Endothelial cell of umbilical vein (primary cell): ENCODE data around the gene TREML2. TPM values are rescaled to one million over a fixed set of nuclear protein-coding genes. Genes with fewer than 3 reads are reported as not detected.

Experiments used
- BruUV-seq: library from RNA; stranded (reverse); fragments of 400-500 nt; replicated peaks from 2 replicates; lab custom pipeline; 2021; lab: Mats Ljungman, UMichigan
- CTCF ChIA-PET: fragments of 300-600, 350-600 bp; sonication (Branson Sonifier 250); formaldehyde crosslinking; loops from one replicate; lab custom pipeline; 2021; ENCODE audit warnings: antibody characterized with exemption, inconsistent platforms; lab: Charles Lee
- POLR2A ChIA-PET: fragments of 300-600, 350-600 bp; sonication (Branson Sonifier 250); formaldehyde crosslinking; loops from one replicate; lab custom pipeline; 2021; ENCODE audit warnings: antibody characterized with exemption, inconsistent platforms; lab: Charles Lee
- DNase-seq: peaks from one replicate; pipeline ENCODE4 v3.0.0-alpha.2; 2011; ENCODE audit warnings: low read depth, low spot score
- FAIRE-seq: peaks from 2 replicates; lab custom pipeline; 2011; peaks lifted over from hg19 to GRCh38; lab: Jason Lieb, UNC
- H2AFZ ChIP-seq: 2 replicates; pipeline ENCODE4 v1.6.0; 2012; ENCODE audit warnings: low read depth, low read length, control low read depth, inconsistent platforms
- H3K27ac ChIP-seq: 2 replicates; pipeline ENCODE4 v1.5.1; 2011; ENCODE audit warnings: low read depth, mild to moderate bottlenecking, control low read depth, low read length, moderate library complexity; ENCODE audit not compliant: insufficient read depth
- H3K27me3 ChIP-seq, 2 experiments: 2 replicates each; pipeline versions ENCODE4 v1.6.0 to v1.6.1; 2011; ENCODE audit warnings: low read length in 2 of 2, mixed read lengths in 1 of 2; ENCODE audit not compliant: control insufficient read depth in 2 of 2, insufficient read depth in 2 of 2
- H3K36me3 ChIP-seq, 2 experiments: 2 replicates in 1 of 2; 3 replicates in 1 of 2; pipeline ENCODE4 v1.5.1; 2011; ENCODE audit warnings: low read length in 2 of 2, mild to moderate bottlenecking in 1 of 2, moderate library complexity in 1 of 2; ENCODE audit not compliant: control insufficient read depth in 2 of 2, insufficient read depth in 2 of 2; ENCODE audit errors: extremely low read depth in 1 of 2
- H3K4me1 ChIP-seq: 3 replicates; pipeline ENCODE4 v1.5.1; 2011; ENCODE audit warnings: mild to moderate bottlenecking, low read length; ENCODE audit not compliant: control insufficient read depth, insufficient read depth; ENCODE audit errors: extremely low read depth
- H3K4me2 ChIP-seq: 2 replicates; pipeline ENCODE4 v1.6.1; 2011; ENCODE audit warnings: low read length, control low read depth, mixed read lengths; ENCODE audit not compliant: insufficient read depth
- H3K4me3 ChIP-seq, 3 experiments: fragments of 200-600 bp in 1 of 3; sonication (generic), shearing (Covaris generic) in 1 of 3; replicated peaks in 1 of 3; 2 replicates each; pipeline ENCODE4 v1.5.1; 2011 to 2016; ENCODE audit warnings: control low read depth in 3 of 3, low read length in 3 of 3, mild to moderate bottlenecking in 2 of 3, inconsistent platforms in 1 of 3, low read depth in 1 of 3, moderate library complexity in 1 of 3; ENCODE audit not compliant: insufficient read depth in 1 of 3
- H3K79me2 ChIP-seq: 2 replicates; pipeline ENCODE4 v1.6.0; 2012; ENCODE audit warnings: low read length, inconsistent platforms; ENCODE audit not compliant: control insufficient read depth, insufficient read depth
- H3K9ac ChIP-seq: replicated peaks from 2 replicates; pipeline ENCODE3; 2011; ENCODE audit warnings: low read length, control low read depth; ENCODE audit not compliant: insufficient read depth; ENCODE audit errors: extremely low read depth
- H3K9me1 ChIP-seq: replicated peaks from 3 replicates; pipeline ENCODE4 v1.6.0; 2011; ENCODE audit warnings: mild to moderate bottlenecking, low read length; ENCODE audit not compliant: control insufficient read depth, insufficient read depth; ENCODE audit errors: extremely low read depth
- H3K9me3 ChIP-seq: replicated peaks from 2 replicates; pipeline ENCODE4 v1.5.1; 2012; ENCODE audit warnings: low read length, inconsistent platforms; ENCODE audit not compliant: control insufficient read depth, insufficient read depth
- H4K20me1 ChIP-seq: replicated peaks from 2 replicates; pipeline ENCODE3; 2011; ENCODE audit warnings: mild to moderate bottlenecking, low read length; ENCODE audit not compliant: control insufficient read depth, insufficient read depth; ENCODE audit errors: extremely low read depth
- CTCF ChIP-seq, 2 donors: IDR thresholded peaks; 1 replicate in 1 of 2; 2 replicates in 1 of 2; pipeline ENCODE4 v1.5.1; 2011; ENCODE audit warnings: low read length in 2 of 2, mild to moderate bottlenecking in 2 of 2, moderate library complexity in 2 of 2, control low read depth in 1 of 2, inconsistent platforms in 1 of 2, low read depth in 1 of 2; ENCODE audit not compliant: insufficient read depth in 1 of 2; ENCODE audit errors: extremely low read depth in 1 of 2
- EZH2 ChIP-seq: IDR thresholded peaks from 2 replicates; pipeline ENCODE4 v1.6.1; 2012; ENCODE audit warnings: borderline replicate concordance, low read depth, mild to moderate bottlenecking, moderate library complexity, low read length, inconsistent platforms; ENCODE audit not compliant: severe bottlenecking
- FOS ChIP-seq: IDR thresholded peaks from 2 replicates; pipeline ENCODE4 v1.6.1; 2011; ENCODE audit warnings: mild to moderate bottlenecking, low read length, moderate library complexity, borderline replicate concordance; ENCODE audit not compliant: insufficient read depth
- GATA2 ChIP-seq: IDR thresholded peaks from 2 replicates; pipeline ENCODE4 v1.7.0; 2011; ENCODE audit warnings: low read depth, mild to moderate bottlenecking, moderate library complexity, mixed read lengths, low read length; ENCODE audit not compliant: insufficient read length, insufficient read depth
- JUN ChIP-seq: IDR thresholded peaks from 2 replicates; pipeline ENCODE4 v1.6.1; 2011; ENCODE audit warnings: borderline replicate concordance, low read depth; ENCODE audit not compliant: insufficient read length, insufficient read depth
- MYC ChIP-seq: IDR thresholded peaks from one replicate; pipeline ENCODE4 v1.6.1; 2011; ENCODE audit warnings: mild to moderate bottlenecking, low read depth, low read length
- POLR2A ChIP-seq: IDR thresholded peaks from 2 replicates; pipeline ENCODE4 v1.6.1; 2012; ENCODE audit warnings: low read depth, mild to moderate bottlenecking, control low read depth, low read length
- POLR2AphosphoS5 ChIP-seq: IDR thresholded peaks from 2 replicates; pipeline ENCODE4 v1.6.1; 2012; ENCODE audit warnings: low read depth, mild to moderate bottlenecking, control low read depth, low read length, moderate library complexity; ENCODE audit not compliant: insufficient read depth
- dilution Hi-C: fragments of 300-500 bp; cut with MboI; formaldehyde crosslinking; loops from one replicate; pipeline ENCODE4 v1.15.0; 2019; ENCODE audit warnings: low sequenced_read_pairs; ENCODE audit not compliant: extremely low pct_ligation_motif_present
- intact Hi-C: fragments of 100-400 bp; cut with micrococcal nuclease; formaldehyde crosslinking; loops from one replicate; pipeline ENCODE4 v1.10.0; 2022
- polyA plus RNA-seq, 4 experiments: library from polyadenylated mRNA; depleted of rRNA in 3 of 4; stranded (reverse) in 3 of 4; unstranded in 1 of 4; fragments of >200 nt; gene quantifications; 2 replicates each; pipeline versions ENCODE4 v1.2.1 to v1.2.3, GENCODE V29; 2011 to 2012; ENCODE audit warnings: missing spikeins in 1 of 4
- total RNA-seq: library from RNA; stranded (reverse); gene quantifications from 2 replicates; pipeline ENCODE4 v1.2.3, GENCODE V29; 2021
- TF ChIP-seq, protein P1 (sequence below): IDR thresholded peaks from 2 replicates; pipeline ENCODE4 v1.6.1; 2011; ENCODE audit not compliant: insufficient read depth, insufficient read length

TREML2 gene
- total and polyA plus RNA-seq, 2 donors (not counting 3 experiments of a cell fraction or from before 2014, with no cell fraction given) = not detected

DNA sequence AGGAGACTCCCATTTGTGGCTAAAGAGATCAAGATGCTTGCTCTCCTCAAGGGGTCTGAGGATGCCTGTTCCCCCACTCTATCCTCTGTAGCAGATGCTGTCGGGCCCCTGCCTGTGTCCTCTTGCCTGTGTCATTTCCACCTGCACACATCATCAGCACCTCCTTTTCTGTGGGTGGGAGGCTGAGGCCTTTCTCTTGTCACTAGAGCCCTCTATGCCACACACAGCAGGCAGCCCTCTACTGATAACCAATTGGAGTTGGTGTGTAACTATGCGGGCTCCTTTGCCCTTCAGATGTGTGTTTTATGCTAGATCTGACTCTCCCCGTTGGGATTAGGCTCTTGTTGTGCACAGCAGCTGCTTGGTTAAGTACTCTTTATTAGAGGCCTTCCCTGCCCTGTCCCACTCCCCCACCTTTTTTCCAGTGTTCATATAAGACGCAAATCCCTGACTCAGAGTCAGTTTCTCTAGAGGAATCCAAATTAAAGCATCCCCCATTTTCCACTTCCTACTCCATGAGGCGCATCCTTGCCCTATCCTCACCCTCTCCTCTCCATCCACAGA is 7.7 kb downstream of the TREML2 start:
- no TSS peak for BruUV-seq
- intact Hi-C loops (no loop called here), dilution Hi-C loops (no loop called here)
- DNase-seq (no peak), FAIRE-seq (no peak)
- Histone ChIP-seq H3K9ac (no peak overlapping the region), H3K9me1 (no peaks in the 10 kb centered on the region), H3K9me3 (no peaks in the 10 kb centered on the region), H2AFZ (no peak overlapping the region), H3K4me2 (no peak overlapping the region), H3K27ac (no peak overlapping the region), H3K79me2 (no peaks in the 10 kb centered on the region), H3K36me3 (no peaks in the 10 kb centered on the region), H3K4me1 (no peaks in the 10 kb centered on the region), H3K27me3 (peaks cover 0 to 7% of the 10 kb centered on the region in 2 experiments), H3K4me3 (no peak overlapping the region), H4K20me1 (no peaks in the 10 kb centered on the region)
- CTCF ChIA-PET = no interaction called here
- POLR2A ChIA-PET = no interaction called here
- TF ChIP-seq POLR2A = no peak
- TF ChIP-seq FOS = no peak
- TF ChIP-seq POLR2AphosphoS5 = no peak
- no peak for TF ChIP-seq JUN
- no peak for TF ChIP-seq EZH2
- TF ChIP-seq CTCF (IDR thresholded peaks at IDR 0.05; ENCODE audit: extremely low read depth in 1 of 2, insufficient read depth in 1 of 2, low read depth in 1 of 2, low read length in 2 of 2) = no peak
- TF ChIP-seq, protein P1, sequence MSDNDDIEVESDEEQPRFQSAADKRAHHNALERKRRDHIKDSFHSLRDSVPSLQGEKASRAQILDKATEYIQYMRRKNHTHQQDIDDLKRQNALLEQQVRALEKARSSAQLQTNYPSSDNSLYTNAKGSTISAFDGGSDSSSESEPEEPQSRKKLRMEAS = no peak
- no peak for TF ChIP-seq GATA2
- no peak for TF ChIP-seq MYC
